K562 (cell line): ENCODE results near the gene TMEM158. TPM values are rescaled to one million over a fixed set of nuclear protein-coding genes. Genes with fewer than 3 reads are reported as not detected.

ENCODE experiments used
- ATF1 ChIP-seq, 2 experiments: fragments of 450-650 bp in 1 of 2; IDR thresholded peaks; 2 replicates each; pipeline ENCODE4 v1.6.1; 2016; ENCODE audit warnings: missing compliant biosample characterization in 1 of 2, missing genetic modification characterization in 1 of 2
- CBX3 ChIP-seq, 2 experiments: IDR thresholded peaks; 1 replicate in 1 of 2; 2 replicates in 1 of 2; pipeline ENCODE4 v1.6.1; 2012; ENCODE audit warnings: inconsistent platforms in 2 of 2, low read length in 2 of 2, borderline replicate concordance in 1 of 2, control low read depth in 1 of 2
- CTBP1 ChIP-seq: fragments of 450-650 bp; IDR thresholded peaks from 2 replicates; pipeline ENCODE4 v1.6.1; 2016; ENCODE audit warnings: borderline replicate concordance
- CXXC5 ChIP-seq: fragments of 250-450 bp; sonication (Bioruptor Pico); IDR thresholded peaks from 2 replicates; pipeline ENCODE4 v1.8.0; 2022; ENCODE audit warnings: inconsistent platforms, mild to moderate bottlenecking, moderate library complexity
- DIDO1 ChIP-seq: fragments of 450-650 bp; IDR thresholded peaks from 2 replicates; pipeline ENCODE4 v1.6.1; 2016; ENCODE audit warnings: low read depth, missing biosample characterization, missing genetic modification characterization
- ERF ChIP-seq: fragments of 450-650 bp; formaldehyde crosslinking; IDR thresholded peaks from 2 replicates; pipeline ENCODE4 v1.4.0; 2020; ENCODE audit warnings: mild to moderate bottlenecking, mixed read lengths
- FOXA3 ChIP-seq, 2 experiments: fragments of 450-650 bp in 1 of 2; sonication (generic) in 1 of 2; formaldehyde crosslinking; IDR thresholded peaks in 1 of 2; conservative IDR thresholded peaks in 1 of 2; 2 replicates each; pipeline versions ENCODE4 v1.4.0 to v1.8.0; 2020 to 2022; ENCODE audit warnings: mild to moderate bottlenecking in 2 of 2, missing genetic modification reagents in 1 of 2
- HINFP ChIP-seq: fragments of 450-650 bp; conservative IDR thresholded peaks from 2 replicates; pipeline ENCODE4 v1.6.1; 2016; ENCODE audit warnings: missing genetic modification characterization, low read depth, mild to moderate bottlenecking, control low read depth, missing compliant biosample characterization
- HMGN3 ChIP-seq: IDR thresholded peaks from 2 replicates; pipeline ENCODE4 v1.6.1; 2011; ENCODE audit warnings: borderline replicate concordance, low read depth, mild to moderate bottlenecking, mixed read lengths, low read length; ENCODE audit not compliant: insufficient read length; ENCODE audit errors: extremely low read depth
- JUND ChIP-seq, 2 experiments: IDR thresholded peaks; 2 replicates in 1 of 2; 3 replicates in 1 of 2; pipeline ENCODE4 v1.6.1; 2011; ENCODE audit warnings: borderline replicate concordance in 2 of 2, low read depth in 2 of 2, low read length in 2 of 2, improper control_type of control experiment in 1 of 2, missing biosample characterization in 1 of 2, missing genetic modification characterization in 1 of 2, missing genetic modification reagents in 1 of 2
- L3MBTL2 ChIP-seq: fragments of 450-650 bp; IDR thresholded peaks from 2 replicates; pipeline ENCODE4 v1.6.1; 2016; ENCODE audit warnings: mild to moderate bottlenecking, moderate library complexity
- NFXL1 ChIP-seq: fragments of 450-650 bp; formaldehyde crosslinking; IDR thresholded peaks from 2 replicates; pipeline ENCODE4 v1.4.0; 2021; ENCODE audit warnings: mild to moderate bottlenecking
- RBFOX2 ChIP-seq: fragments of 200-400 bp; formaldehyde crosslinking; IDR thresholded peaks from 2 replicates; pipeline ENCODE4 v1.6.1; 2017; ENCODE audit warnings: low read depth, mild to moderate bottlenecking, low read length, moderate library complexity
- RFX7 ChIP-seq: fragments of 250-450 bp; sonication (Bioruptor Pico); IDR thresholded peaks from 2 replicates; pipeline ENCODE4 v1.5.1; 2021; ENCODE audit warnings: mild to moderate bottlenecking
- SAP30 ChIP-seq: fragments of 200-600 bp; sonication (generic); IDR thresholded peaks from 2 replicates; pipeline ENCODE4 v1.6.1; 2012; ENCODE audit warnings: borderline replicate concordance, low read depth, mild to moderate bottlenecking, moderate library complexity, low read length, control low read depth, inconsistent platforms; ENCODE audit not compliant: insufficient read depth, poor library complexity, severe bottlenecking
- SRF ChIP-seq, 2 experiments: fragments of 250-450, 450-650 bp in 1 of 2; sonication (Bioruptor Pico) in 1 of 2; sonication (generic) in 1 of 2; formaldehyde crosslinking; IDR thresholded peaks; 2 replicates each; pipeline versions ENCODE4 v1.5.0 to v1.5.1; 2020 to 2022; ENCODE audit warnings: mild to moderate bottlenecking in 1 of 2, missing genetic modification reagents in 1 of 2
- VEZF1 ChIP-seq: fragments of 200-800 bp; sonication (Bioruptor generic); IDR thresholded peaks from 2 replicates; pipeline ENCODE4 v1.6.1; 2017; ENCODE audit warnings: missing genetic modification characterization, missing compliant biosample characterization
- ZFX ChIP-seq: sonication (generic); formaldehyde crosslinking; IDR thresholded peaks from 2 replicates; pipeline ENCODE4 v1.8.0; 2022; ENCODE audit warnings: mild to moderate bottlenecking, missing genetic modification reagents, moderate library complexity
- polyA plus RNA-seq, 8 experiments: library from polyadenylated mRNA; depleted of rRNA in 4 of 8; stranded (reverse) in 5 of 8; unstranded in 3 of 8; fragments of >200 nt; fragmentation: Nextera tagmentation in 2 of 8; fragmentation: Illumina TruSeq in 1 of 8; extraction: Ambion mirVana in 2 of 8; extraction: Trizol in 1 of 8; gene quantifications; 2 replicates each; pipeline versions ENCODE4 v1.2.1 to v1.2.3, GENCODE V29; 2011 to 2014; ENCODE audit warnings: inconsistent platforms in 1 of 8, missing spikeins in 1 of 8
- total RNA-seq, 7 experiments: library from RNA; depleted of rRNA in 6 of 7; stranded (reverse); fragments of >200 nt in 6 of 7; fragmentation: Illumina TruSeq in 2 of 7; extraction: Trizol in 2 of 7; gene quantifications; 2 replicates each; pipeline versions ENCODE4 v1.2.1 to v1.2.3, GENCODE V29; 2011 to 2021; ENCODE audit warnings: low replicate concordance in 1 of 7
- TF ChIP-seq, protein P1 (sequence below): sonication (generic); formaldehyde crosslinking; IDR thresholded peaks from 2 replicates; pipeline ENCODE4 v1.8.0; 2022; ENCODE audit warnings: mild to moderate bottlenecking, missing genetic modification reagents
- TF ChIP-seq, protein P2 (sequence below): sonication (generic); formaldehyde crosslinking; IDR thresholded peaks from 2 replicates; pipeline ENCODE4 v1.8.0; 2022; ENCODE audit warnings: missing genetic modification reagents, mild to moderate bottlenecking, moderate library complexity, borderline replicate concordance

TMEM158 gene
- total and polyA plus RNA-seq, 9 of the 15 experiments (the other 6 are each of a cell fraction or from before 2014, with no cell fraction given): 2.2 to 46.5 (median 8.4) TPM

- no peak; the same call in 1 of the 2 replicates for TF ChIP-seq VEZF1
- TF ChIP-seq JUND (IDR thresholded peaks at IDR 0.05; ENCODE audit: borderline replicate concordance, low read depth, low read length): peak; percentile 23; the same call in 1 of the 2 replicates
- TF ChIP-seq JUND (tag; IDR thresholded peaks at IDR 0.05; ENCODE audit: borderline replicate concordance, low read depth, low read length): no peak; the same call in 2 of the 3 replicates
- 0 out of 4 replicates have a peak, but pooled peaks of 1 of the 2 experiments have one; percentile 29 for TF ChIP-seq FOXA3 (CRISPR knock-in tag; conservative IDR thresholded peaks at IDR 0.05 in 1 of 2, IDR thresholded peaks at IDR 0.05 in 1 of 2)
- no peak for TF ChIP-seq RFX7 (CRISPR knock-in tag)
- peak; percentile 81 for TF ChIP-seq RBFOX2
- TF ChIP-seq L3MBTL2: peak; percentile 90
- TF ChIP-seq SRF (CRISPR knock-in tag; IDR thresholded peaks at IDR 0.05): peak in 1 of 2 experiments; percentile 24; a peak in 1 of 4 replicates
- TF ChIP-seq, protein P1, sequence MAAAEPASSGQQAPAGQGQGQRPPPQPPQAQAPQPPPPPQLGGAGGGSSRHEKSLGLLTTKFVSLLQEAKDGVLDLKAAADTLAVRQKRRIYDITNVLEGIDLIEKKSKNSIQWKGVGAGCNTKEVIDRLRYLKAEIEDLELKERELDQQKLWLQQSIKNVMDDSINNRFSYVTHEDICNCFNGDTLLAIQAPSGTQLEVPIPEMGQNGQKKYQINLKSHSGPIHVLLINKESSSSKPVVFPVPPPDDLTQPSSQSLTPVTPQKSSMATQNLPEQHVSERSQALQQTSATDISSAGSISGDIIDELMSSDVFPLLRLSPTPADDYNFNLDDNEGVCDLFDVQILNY: no peak
- TF ChIP-seq NFXL1 (CRISPR knock-in tag): no peak
- peak; percentile 4 for TF ChIP-seq HMGN3
- peak; percentile 50 for TF ChIP-seq CXXC5 (CRISPR knock-in tag)
- TF ChIP-seq CTBP1: peak; percentile 89
- TF ChIP-seq HINFP (tag): no peak
- no peak for TF ChIP-seq DIDO1 (tag)
- TF ChIP-seq ERF: 0 out of 2 replicates have a peak, but pooled peaks have one; percentile 59
- TF ChIP-seq ZFX (CRISPR knock-in tag): peak; percentile 20
- TF ChIP-seq, protein P2, sequence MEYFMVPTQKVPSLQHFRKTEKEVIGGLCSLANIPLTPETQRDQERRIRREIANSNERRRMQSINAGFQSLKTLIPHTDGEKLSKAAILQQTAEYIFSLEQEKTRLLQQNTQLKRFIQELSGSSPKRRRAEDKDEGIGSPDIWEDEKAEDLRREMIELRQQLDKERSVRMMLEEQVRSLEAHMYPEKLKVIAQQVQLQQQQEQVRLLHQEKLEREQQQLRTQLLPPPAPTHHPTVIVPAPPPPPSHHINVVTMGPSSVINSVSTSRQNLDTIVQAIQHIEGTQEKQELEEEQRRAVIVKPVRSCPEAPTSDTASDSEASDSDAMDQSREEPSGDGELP (CRISPR knock-in tag): peak; percentile 36; the same call in 1 of the 2 replicates
- TF ChIP-seq CBX3 (IDR thresholded peaks at IDR 0.05; ENCODE audit: borderline replicate concordance in 1 of 2, low read length in 2 of 2): no peak
- no peak for TF ChIP-seq ATF1 (CRISPR knock-in tag; IDR thresholded peaks at IDR 0.05)
- 0 out of 2 replicates have a peak, but pooled peaks have one; percentile 44 for TF ChIP-seq ATF1 (tag; IDR thresholded peaks at IDR 0.05)
- no peak for TF ChIP-seq SAP30
Observed at GRCh38 chr3:45224824-45225464, 1.1 kb downstream of the TMEM158 start (continued).
